Osteoblast (primary cell): ENCODE measurements around the gene EDEM1. TPM values are rescaled to one million over a fixed set of nuclear protein-coding genes. Genes with fewer than 3 reads are reported as not detected.

ENCODE experiments used
- DNase-seq: peaks from one replicate; pipeline ENCODE4 v3.0.0; 2011; ENCODE audit warnings: low spot score, mixed read lengths; ENCODE audit not compliant: insufficient read length; ENCODE audit errors: missing footprints
- H2AFZ ChIP-seq: 2 replicates; pipeline ENCODE4 v1.6.0; 2011; ENCODE audit warnings: mild to moderate bottlenecking, low read length
- H3K27ac ChIP-seq: 2 replicates; pipeline ENCODE4 v1.5.1; 2011; ENCODE audit warnings: mild to moderate bottlenecking, low read depth, low read length, moderate library complexity
- H3K27me3 ChIP-seq: 2 replicates; pipeline ENCODE4 v1.6.0; 2012; ENCODE audit warnings: mild to moderate bottlenecking, control low read depth, inconsistent platforms, low read length, moderate library complexity; ENCODE audit not compliant: insufficient read depth
- H3K36me3 ChIP-seq: 2 replicates; pipeline ENCODE4 v1.5.1; 2011; ENCODE audit warnings: mild to moderate bottlenecking, low read length, control low read depth, moderate library complexity; ENCODE audit not compliant: insufficient read depth
- H3K4me1 ChIP-seq: 2 replicates; pipeline ENCODE4 v1.5.1; 2011; ENCODE audit warnings: mild to moderate bottlenecking, low read length, control low read depth, moderate library complexity; ENCODE audit not compliant: insufficient read depth
- H3K4me2 ChIP-seq: 2 replicates; pipeline ENCODE4 v1.6.0; 2011; ENCODE audit warnings: mild to moderate bottlenecking, low read length; ENCODE audit not compliant: insufficient read depth
- H3K4me3 ChIP-seq: fragments of 200-600 bp; sonication (generic); 3 replicates; pipeline ENCODE4 v1.5.1; 2012; ENCODE audit warnings: mild to moderate bottlenecking, low read length, inconsistent platforms; ENCODE audit not compliant: insufficient read depth
- H3K79me2 ChIP-seq: 2 replicates; pipeline ENCODE4 v1.6.0; 2012; ENCODE audit warnings: mild to moderate bottlenecking, low read length, control low read depth, inconsistent platforms; ENCODE audit not compliant: insufficient read depth
- H3K9me3 ChIP-seq: 2 replicates; pipeline ENCODE4 v1.5.1; 2011; ENCODE audit warnings: low read depth, low read length, control low read depth
- H4K20me1 ChIP-seq: 2 replicates; pipeline ENCODE4 v1.6.0; 2012; ENCODE audit warnings: mild to moderate bottlenecking, low read length, control low read depth; ENCODE audit not compliant: insufficient read depth
- CTCF ChIP-seq: IDR thresholded peaks from 2 replicates; pipeline ENCODE4 v1.5.1; 2011; ENCODE audit warnings: mild to moderate bottlenecking, low read depth, low read length, moderate library complexity; ENCODE audit errors: extremely low read depth
- total RNA-seq: library from RNA; depleted of rRNA; stranded (reverse); fragments of >200 nt; gene quantifications from 2 replicates; pipeline ENCODE4 v1.2.3, GENCODE V29; 2012

The EDEM1 gene
- total RNA-seq, 1 donor = 38.7 TPM

- Histone ChIP-seq H3K4me2 (no peak overlapping the region), H4K20me1 (peaks cover 47% of the 10 kb centered on the region), H3K27me3 (no peaks in the 10 kb centered on the region), H2AFZ (no peak overlapping the region), H3K36me3 (no peaks in the 10 kb centered on the region), H3K27ac (no peak overlapping the region), H3K9me3 (no peaks in the 10 kb centered on the region), H3K4me1 (no peaks in the 10 kb centered on the region), H3K79me2 (peaks cover 97% of the 10 kb centered on the region), H3K4me3 (no peak overlapping the region)
- DNase-seq = no peak
- no peak for TF ChIP-seq CTCF
Measured at GRCh38 chr3:5149306-5149880, 38.1 kb upstream of the EDEM1 start.

GRCh38 chr3:5151586-5151985 is 35.9 kb upstream of the EDEM1 start:
- no peak for DNase-seq

GRCh38 chr3:5153074-5153473 is 34.4 kb upstream of the EDEM1 start:
- peaks cover 97% of the 10 kb centered on the region for H3K79me2 ChIP-seq
- no peak overlapping the region for H3K4me2 ChIP-seq
- no peak overlapping the region for H2AFZ ChIP-seq
- H3K27ac ChIP-seq = no peak overlapping the region
- no peaks in the 10 kb centered on the region for H3K4me1 ChIP-seq
- H3K27me3 ChIP-seq = no peaks in the 10 kb centered on the region
- peaks cover 67% of the 10 kb centered on the region for H4K20me1 ChIP-seq
- no peak for TF ChIP-seq CTCF
- DNase-seq = no peak
- no peaks in the 10 kb centered on the region for H3K9me3 ChIP-seq
- H3K36me3 ChIP-seq = no peaks in the 10 kb centered on the region
- H3K4me3 ChIP-seq = no peak overlapping the region

More at GRCh38 chr3:5151586-5151985, 35.9 kb upstream of the EDEM1 start:
- no peak overlapping the region for H2AFZ ChIP-seq
- H3K27ac ChIP-seq = no peak overlapping the region
- no peak for TF ChIP-seq CTCF
- no peaks in the 10 kb centered on the region for H3K9me3 ChIP-seq
- H3K4me1 ChIP-seq = no peaks in the 10 kb centered on the region
- H3K27me3 ChIP-seq = no peaks in the 10 kb centered on the region
- peaks cover 59% of the 10 kb centered on the region for H4K20me1 ChIP-seq
- no peaks in the 10 kb centered on the region for H3K36me3 ChIP-seq
- H3K4me3 ChIP-seq = no peak overlapping the region
- H3K4me2 ChIP-seq = no peak overlapping the region
- H3K79me2 ChIP-seq = peaks cover 97% of the 10 kb centered on the region

- H3K4me3 ChIP-seq = no peak overlapping the region
- no peaks in the 10 kb centered on the region for H3K27me3 ChIP-seq
- TF ChIP-seq CTCF = no peak
- H3K36me3 ChIP-seq = no peaks in the 10 kb centered on the region
- peaks cover 95% of the 10 kb centered on the region for H3K79me2 ChIP-seq
- H3K4me1 ChIP-seq = peaks cover 6% of the 10 kb centered on the region
- no peak overlapping the region for H3K4me2 ChIP-seq
- H3K9me3 ChIP-seq = no peaks in the 10 kb centered on the region
- peaks cover 68% of the 10 kb centered on the region for H4K20me1 ChIP-seq
- no peak overlapping the region for H2AFZ ChIP-seq
- DNase-seq = no peak
- H3K27ac ChIP-seq = no peak overlapping the region
Measured at GRCh38 chr3:5155241-5155640, 32.3 kb upstream of the EDEM1 start.
